Subcutaneous abdominal adipose tissue (tissue), 5 donors: ENCODE data around the gene SLC51A.
"Not testable (repeated sequence)": the region's sequence is repeated elsewhere in the genome, so short reads cannot be mapped to it uniquely, and the experiment has no call there.

Experiments
- H3K27ac ChIP-seq: one replicate; pipeline ENCODE4 v1.7.0; 2013; ENCODE audit warnings: low read depth, mild to moderate bottlenecking, inconsistent platforms, low read length, moderate library complexity
- H3K27me3 ChIP-seq, 5 donors: one replicate each; pipeline ENCODE4 v1.7.0; 2013; ENCODE audit warnings: low read length in 5 of 5, inconsistent platforms in 1 of 5; ENCODE audit not compliant: control insufficient read depth in 5 of 5, insufficient read depth in 4 of 5
- H3K36me3 ChIP-seq, 5 donors: one replicate each; pipeline ENCODE4 v1.7.0; 2013; ENCODE audit warnings: low read length in 5 of 5; ENCODE audit not compliant: control insufficient read depth in 5 of 5, insufficient read depth in 5 of 5
- H3K4me1 ChIP-seq, 5 donors: one replicate each; pipeline ENCODE4 v1.7.0; 2013; ENCODE audit warnings: low read length in 5 of 5, mild to moderate bottlenecking in 3 of 5, moderate library complexity in 1 of 5; ENCODE audit not compliant: control insufficient read depth in 5 of 5, insufficient read depth in 5 of 5
- H3K4me3 ChIP-seq, 5 donors: one replicate each; pipeline ENCODE4 v1.7.0; 2013; ENCODE audit warnings: low read length in 5 of 5, low read depth in 1 of 5
- H3K9ac ChIP-seq, 5 donors: one replicate each; pipeline ENCODE4 v1.7.0; 2013; ENCODE audit warnings: low read length in 5 of 5, mild to moderate bottlenecking in 4 of 5, moderate library complexity in 3 of 5
- H3K9me3 ChIP-seq, 5 donors: one replicate each; pipeline ENCODE4 v1.7.0; 2013; ENCODE audit warnings: low read length in 5 of 5; ENCODE audit not compliant: control insufficient read depth in 5 of 5
- donor health status: healthy.
- donor health status: healthy.
- donor health status: healthy.
- donor health status: healthy.
- donor health status: healthy.

SLC51A gene

GRCh38 chr3:196216089-196216564 lies at the start of gene SLC51A:
Gene SLC51A, plus strand, starts transcription at chr3:196216534. Its CDS starts 179 bp downstream, at chr3:196216713.
- H3K27ac ChIP-seq = no peak within 1 kb of the TSS
- H3K4me1 ChIP-seq = peaks cover 2 to 19% (median 13%) of the 10 kb centered on the region in 5 donors
- no peak within 1 kb of the TSS for H3K9ac ChIP-seq
- H3K9me3 ChIP-seq = no peaks in the 10 kb centered on the region
- H3K36me3 ChIP-seq = no peaks in the 10 kb centered on the region
- H3K27me3 ChIP-seq = peaks cover 4 to 15% (median 11%) of the 10 kb centered on the region in 5 donors
- H3K4me3 ChIP-seq = no peak within 1 kb of the TSS

DNA sequence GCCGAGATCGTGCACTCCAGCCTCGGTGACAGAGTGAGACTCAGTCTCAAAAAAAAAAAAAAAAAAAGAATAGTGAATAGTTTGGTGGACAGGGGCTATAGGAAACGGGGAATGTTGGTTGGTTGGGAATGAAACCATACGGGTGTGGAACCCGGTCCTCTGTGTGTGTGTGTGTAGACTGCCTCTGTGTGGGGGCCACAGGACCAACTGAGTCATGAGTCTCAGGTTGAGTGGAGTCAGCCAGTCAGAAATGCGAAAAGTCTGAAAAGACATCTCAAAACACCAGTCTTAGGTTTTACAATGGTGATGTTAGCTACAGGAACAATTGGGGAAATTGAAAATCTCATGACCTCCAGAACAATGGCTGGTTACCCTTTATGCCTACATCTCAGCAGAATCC lies 49.6 kb upstream of the SLC51A start:
- Histone ChIP-seq H3K27me3 (no peaks in the 10 kb centered on the region), H3K9ac (no peak overlapping the region), H3K27ac (no peak overlapping the region), H3K4me1 (peaks cover 0 to 26% (median 12%) of the 10 kb centered on the region in 5 donors), H3K9me3 (no peaks in the 10 kb centered on the region), H3K36me3 (no peaks in the 10 kb centered on the region), H3K4me3 (no peak overlapping the region)

- no peak overlapping the region for H3K27ac ChIP-seq
- H3K4me3 ChIP-seq = no peak overlapping the region
- no peaks in the 10 kb centered on the region for H3K9me3 ChIP-seq
- H3K36me3 ChIP-seq = no peaks in the 10 kb centered on the region
- peaks cover 0 to 18% (median 5%) of the 10 kb centered on the region in 5 donors for H3K4me1 ChIP-seq
- H3K27me3 ChIP-seq = no peaks in the 10 kb centered on the region
- H3K9ac ChIP-seq = no peak overlapping the region
Measured at GRCh38 chr3:196168808-196169391, 47.4 kb upstream of the SLC51A start.

DNA sequence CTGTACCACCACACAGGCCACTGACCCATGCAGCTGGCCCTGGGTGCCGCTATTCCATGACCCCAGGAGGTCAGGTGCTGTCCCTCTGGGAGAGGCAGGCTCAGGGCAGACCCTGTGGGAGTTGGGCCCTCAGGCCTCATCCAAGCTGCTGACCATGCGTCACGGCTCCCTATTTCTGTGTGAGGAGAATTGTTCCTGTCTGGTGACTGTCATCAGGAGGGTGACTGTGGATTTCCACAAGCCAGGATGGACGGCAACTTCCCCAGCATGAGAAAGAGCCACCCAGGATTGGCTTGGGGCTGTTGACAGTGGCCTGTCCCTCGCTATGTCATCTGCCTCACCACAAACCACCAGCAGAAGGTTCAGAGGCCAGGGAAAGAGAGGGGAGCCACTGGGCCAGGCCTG lies 46.5 kb upstream of the SLC51A start:
- Histone ChIP-seq H3K27ac (no peak overlapping the region), H3K4me3 (no peak overlapping the region), H3K4me1 (peaks cover 0 to 13% (median 0%) of the 10 kb centered on the region in 5 donors), H3K9me3 (no peaks in the 10 kb centered on the region), H3K36me3 (no peaks in the 10 kb centered on the region), H3K27me3 (no peaks in the 10 kb centered on the region), H3K9ac (no peak overlapping the region)

GRCh38 chr3:196170296-196170695 lies 46.0 kb upstream of the SLC51A start:
- not testable (repeated sequence) for H3K36me3 ChIP-seq, H3K4me3 ChIP-seq, H3K27me3 ChIP-seq, H3K9me3 ChIP-seq, H3K9ac ChIP-seq, H3K27ac ChIP-seq
- H3K4me1 ChIP-seq = peaks cover 0 to 13% (median 0%) of the 10 kb centered on the region in 5 donors

GRCh38 chr3:196174652-196175051 lies 41.7 kb upstream of the SLC51A start:
- Histone ChIP-seq H3K27ac (no peak overlapping the region), H3K36me3 (no peaks in the 10 kb centered on the region), H3K9ac (no peak overlapping the region), H3K27me3 (no peaks in the 10 kb centered on the region), H3K9me3 (no peaks in the 10 kb centered on the region), H3K4me1 (peaks cover 0 to 21% (median 5%) of the 10 kb centered on the region in 5 donors), H3K4me3 (no peak overlapping the region)

- no peak overlapping the region for H3K27ac ChIP-seq
- H3K4me1 ChIP-seq = peaks cover 0 to 25% (median 10%) of the 10 kb centered on the region in 5 donors
- no peaks in the 10 kb centered on the region for H3K27me3 ChIP-seq
- no peaks in the 10 kb centered on the region for H3K36me3 ChIP-seq
- H3K9ac ChIP-seq = no peak overlapping the region
- H3K9me3 ChIP-seq = no peaks in the 10 kb centered on the region
- H3K4me3 ChIP-seq = no peak overlapping the region
Measured at GRCh38 chr3:196175116-196175625, 41.2 kb upstream of the SLC51A start.

GRCh38 chr3:196175722-196176121 lies 40.6 kb upstream of the SLC51A start:
- no peak overlapping the region for H3K4me3 ChIP-seq
- no peaks in the 10 kb centered on the region for H3K36me3 ChIP-seq
- H3K27ac ChIP-seq = no peak overlapping the region
- peaks cover 0 to 25% (median 10%) of the 10 kb centered on the region in 5 donors for H3K4me1 ChIP-seq
- H3K9ac ChIP-seq = no peak overlapping the region
- no peaks in the 10 kb centered on the region for H3K27me3 ChIP-seq
- no peaks in the 10 kb centered on the region for H3K9me3 ChIP-seq

DNA sequence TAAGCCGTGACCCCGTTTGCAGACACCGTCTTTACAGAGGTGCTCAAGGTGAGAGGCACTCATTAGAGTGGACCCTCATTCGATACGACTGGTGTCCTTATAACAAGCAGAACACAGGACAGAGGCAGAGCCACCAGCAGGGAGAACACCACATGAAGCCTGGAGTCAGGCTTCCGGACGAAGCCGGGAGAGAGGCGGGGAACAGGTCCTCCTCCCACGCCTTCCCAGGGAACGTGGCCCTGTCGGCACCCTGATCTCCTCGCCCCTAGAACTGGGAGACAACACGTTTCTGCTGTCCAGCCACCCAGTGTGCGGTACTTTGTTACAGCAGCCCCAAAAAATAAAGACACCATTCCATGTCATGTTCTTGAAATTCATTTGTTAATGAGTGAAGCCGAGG lies 38.8 kb upstream of the SLC51A start:
- Histone ChIP-seq H3K4me1 (peaks cover 0 to 25% (median 10%) of the 10 kb centered on the region in 5 donors), H3K4me3 (peak overlapping the region in 1 of 5 donors; percentile 25), H3K9me3 (no peaks in the 10 kb centered on the region), H3K27ac (no peak overlapping the region), H3K27me3 (no peaks in the 10 kb centered on the region), H3K9ac (peak overlapping the region in 1 of 5 donors; percentile 19), H3K36me3 (no peaks in the 10 kb centered on the region)

- H3K4me3 ChIP-seq = peak overlapping the region in 1 of 5 donors; percentile 25
- H3K36me3 ChIP-seq = no peaks in the 10 kb centered on the region
- peaks cover 0 to 25% (median 10%) of the 10 kb centered on the region in 5 donors for H3K4me1 ChIP-seq
- H3K9me3 ChIP-seq = no peaks in the 10 kb centered on the region
- no peak overlapping the region for H3K9ac ChIP-seq
- H3K27me3 ChIP-seq = no peaks in the 10 kb centered on the region
- no peak overlapping the region for H3K27ac ChIP-seq
Measured at GRCh38 chr3:196177967-196178366, 38.4 kb upstream of the SLC51A start.
